Stimulated activated CD8-positive, alpha-beta memory T cell treated with anti-CD3 and anti-CD28 coated beads, Interleukin-4, amount 100 ng/mL, for 24 hours (primary cell): ENCODE results near the gene C10orf88.

Source experiments
- DNase-seq: peaks from one replicate; pipeline ENCODE4 v3.0.0-alpha.2; 2020; ENCODE audit warnings: low read depth

The C10orf88 gene

DNA sequence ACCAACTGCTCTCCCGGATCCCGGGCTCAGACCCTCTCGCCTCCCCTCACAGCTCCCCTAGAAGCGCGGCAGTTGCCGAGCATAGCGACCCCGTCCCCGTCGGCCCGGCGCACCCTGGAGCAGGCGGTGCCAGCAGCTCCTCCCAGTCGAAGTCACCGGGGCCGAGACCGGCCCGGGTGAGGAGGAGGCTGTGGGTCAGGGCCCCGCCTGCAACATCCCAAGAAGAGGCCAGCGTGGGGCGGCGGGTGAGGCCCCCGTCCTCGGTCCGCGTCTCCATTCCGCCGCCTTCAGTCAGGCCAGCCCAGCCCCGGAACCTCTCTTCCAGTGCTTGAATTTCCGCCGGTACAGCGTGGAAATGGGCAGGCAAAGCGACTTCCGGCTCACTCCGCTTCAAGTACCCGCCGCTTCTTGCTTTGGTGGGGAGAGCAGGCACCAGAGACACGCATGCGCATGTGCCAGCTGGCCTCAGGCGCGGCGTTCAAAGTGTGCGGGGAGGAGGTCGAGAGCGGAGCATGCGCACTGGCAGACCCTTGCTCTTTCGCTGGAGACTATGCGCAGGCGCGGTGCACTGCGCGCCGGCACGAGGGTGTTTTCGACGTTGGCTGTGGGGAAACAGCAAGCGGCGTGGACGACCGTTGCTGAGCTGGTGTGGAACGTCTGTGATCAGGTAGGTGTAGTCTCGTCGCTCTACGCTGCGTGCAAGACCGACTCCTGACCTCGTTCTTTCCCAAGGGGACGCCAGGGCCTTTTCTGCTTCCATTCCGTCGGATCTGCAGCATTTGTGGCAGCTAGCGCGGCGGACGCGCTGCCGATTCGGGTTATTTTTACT lies at the start of gene C10orf88:
C10orf88 (minus strand) TSS at position 326 of the 829 bp plus-strand sequence; CDS start at position 277, 49 bp downstream.
- peak; percentile 96 for DNase-seq

- no peak for DNase-seq
Observed at GRCh38 chr10:123001370-123001769, 47.3 kb upstream of the C10orf88 start.

GRCh38 chr10:123000155-123000554 lies 46.1 kb upstream of the C10orf88 start:
- no peak for DNase-seq

DNA sequence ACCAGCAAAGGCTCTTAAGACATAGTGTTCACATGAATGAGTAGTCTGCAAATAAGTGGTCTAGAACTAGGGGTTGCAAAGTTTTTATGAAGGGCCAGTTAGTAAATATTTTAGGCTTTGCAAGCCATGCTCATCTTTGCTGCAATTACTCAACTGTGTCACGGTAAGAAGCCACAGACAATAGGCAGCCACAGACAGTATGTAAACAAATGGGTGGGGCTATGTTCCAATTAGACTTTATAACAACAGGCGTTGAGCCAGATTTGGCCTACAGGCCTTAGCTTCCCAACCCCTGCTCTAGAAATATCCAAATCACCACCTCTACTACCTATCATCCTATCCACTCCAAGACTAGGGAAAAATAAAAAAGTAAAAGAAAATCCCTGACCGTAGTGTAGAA lies 45.3 kb upstream of the C10orf88 start:
- DNase-seq: no peak

DNA sequence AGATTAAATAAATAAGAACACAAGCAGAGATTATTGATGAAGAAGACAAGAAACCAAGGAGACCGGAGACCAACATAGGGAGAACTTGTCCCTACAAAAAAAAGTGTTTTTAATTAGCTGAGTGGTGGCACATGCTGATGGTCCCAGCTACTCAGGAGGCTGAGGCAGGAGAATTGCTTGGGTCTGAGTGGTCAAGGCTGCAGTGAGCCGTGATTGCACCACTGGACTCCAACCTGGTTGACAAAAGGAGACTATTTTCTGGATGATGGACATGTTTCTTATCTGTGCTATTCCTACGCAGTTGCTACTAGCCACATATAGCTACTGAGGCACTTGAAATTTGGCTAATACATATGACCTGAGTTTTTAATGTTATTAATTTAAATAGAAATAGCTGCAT lies 44.9 kb upstream of the C10orf88 start:
- no peak for DNase-seq

- DNase-seq: no peak
Observed at GRCh38 chr10:122998360-122998917, 44.4 kb upstream of the C10orf88 start.

DNA sequence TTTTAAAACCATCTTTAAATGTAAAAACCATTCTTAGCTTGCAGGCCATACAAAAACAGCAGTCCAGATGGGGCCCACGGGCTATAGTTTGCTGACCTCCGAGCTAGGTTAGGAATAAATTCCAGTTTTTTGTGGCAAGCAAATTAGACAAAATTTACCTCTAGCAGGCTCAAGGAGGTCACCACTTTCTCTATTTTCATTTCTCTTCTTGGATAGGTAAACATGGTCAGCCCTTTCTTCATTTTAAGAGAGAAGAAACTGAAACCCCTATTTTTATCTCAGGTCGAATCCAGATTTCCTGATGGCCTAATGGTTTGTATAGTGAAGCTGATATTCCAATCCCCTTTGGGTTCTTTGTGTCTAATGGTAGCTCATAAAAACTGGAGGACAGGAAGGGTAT lies 43.8 kb upstream of the C10orf88 start:
- no peak for DNase-seq

DNA sequence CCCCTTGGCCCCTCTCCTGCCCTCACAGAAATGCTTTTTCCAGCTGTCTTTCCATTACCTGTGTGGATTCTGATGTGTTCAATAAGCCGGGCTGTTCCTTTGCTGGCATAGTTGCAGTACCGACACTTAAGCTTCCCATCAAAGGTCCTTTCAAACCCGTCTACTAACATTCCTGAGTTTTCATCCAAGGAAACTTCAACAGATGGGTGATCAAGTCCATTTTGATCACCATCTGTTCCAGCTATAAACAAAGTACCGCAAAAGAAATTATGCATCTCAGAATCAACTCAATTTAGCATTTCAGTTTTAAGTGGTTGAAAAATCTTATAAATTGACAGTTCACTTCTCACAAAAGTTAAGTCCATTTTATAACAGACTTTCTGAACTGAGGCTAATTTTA lies 41.9 kb upstream of the C10orf88 start:
- DNase-seq: no peak

DNA sequence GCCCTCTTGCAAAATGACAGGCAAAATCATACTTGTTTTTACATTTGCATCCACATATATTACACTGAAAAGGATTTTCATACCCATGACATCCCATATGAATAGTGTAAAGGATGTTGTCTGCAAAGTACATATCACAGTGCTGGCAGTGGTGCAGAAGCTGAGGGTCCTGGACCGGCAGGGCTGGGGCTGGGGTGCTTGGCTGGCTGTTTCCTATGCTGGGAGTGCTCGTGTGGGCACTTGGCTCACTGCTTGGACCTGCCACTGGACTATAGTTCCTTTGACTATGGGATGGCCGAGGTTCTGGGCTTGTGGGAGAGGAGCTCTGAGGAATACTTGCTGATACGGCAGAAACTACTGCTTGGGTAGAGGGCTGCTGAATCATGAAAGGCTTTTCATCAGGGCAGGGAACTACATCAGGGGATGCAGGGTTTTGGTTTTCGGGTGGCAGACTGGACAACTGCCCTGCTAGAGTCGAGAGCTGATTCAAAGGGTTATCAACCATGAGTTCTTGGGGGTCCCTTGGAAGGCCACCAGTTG lies 39.8 kb upstream of the C10orf88 start:
- no peak for DNase-seq

DNA sequence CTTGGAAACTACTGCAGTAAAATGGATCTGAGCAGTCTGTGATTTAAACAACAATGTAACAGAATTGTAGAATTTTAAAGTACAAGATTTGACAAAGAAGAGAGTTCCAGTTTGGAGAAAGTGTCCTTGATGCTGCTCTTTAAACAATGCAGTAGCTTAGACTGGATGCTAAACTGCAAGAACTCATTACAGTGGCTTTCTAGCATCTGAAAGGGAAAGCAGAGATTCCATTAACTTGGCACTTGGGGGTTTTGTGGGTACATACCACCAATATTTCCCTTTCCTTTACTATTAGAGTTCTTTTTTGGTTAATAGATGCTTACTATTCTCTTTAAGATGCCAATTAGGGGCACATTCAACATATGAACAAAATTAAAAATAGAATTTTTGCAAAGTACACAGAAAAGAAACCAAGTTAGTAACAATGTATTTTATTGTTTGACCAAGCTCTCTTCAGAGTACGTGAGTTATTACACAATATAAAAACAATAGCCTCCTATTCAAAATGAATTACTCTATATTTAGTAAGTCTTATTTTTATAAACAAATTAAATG lies 38.1 kb upstream of the C10orf88 start:
- DNase-seq: no peak

GRCh38 chr10:122990278-122990677 lies 36.3 kb upstream of the C10orf88 start:
- DNase-seq: no peak

GRCh38 chr10:122988501-122988900 lies 34.5 kb upstream of the C10orf88 start:
- DNase-seq: no peak

- no peak for DNase-seq
Observed at GRCh38 chr10:122986335-122986734, 32.3 kb upstream of the C10orf88 start.

DNA sequence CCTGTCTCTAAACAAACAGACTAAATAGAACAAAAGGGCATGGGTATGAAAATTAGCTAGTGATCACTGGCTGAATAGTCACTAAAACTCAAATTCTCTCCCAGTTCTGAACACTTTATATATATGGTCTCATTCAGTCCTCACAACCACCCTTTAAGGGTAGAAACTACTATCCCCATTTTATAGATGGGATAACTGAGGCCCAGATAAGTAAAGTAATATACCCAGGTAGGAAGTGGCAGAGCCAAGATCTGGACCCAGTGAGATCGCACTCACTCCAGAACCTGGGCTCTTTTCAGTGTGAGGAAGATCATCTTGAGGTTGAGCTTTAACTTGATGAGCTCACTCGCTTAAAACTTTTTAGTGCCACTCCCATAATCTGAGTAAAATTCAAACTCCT lies 30.7 kb upstream of the C10orf88 start:
- no peak for DNase-seq

GRCh38 chr10:122983898-122984297 lies 29.9 kb upstream of the C10orf88 start:
- no peak for DNase-seq

DNA sequence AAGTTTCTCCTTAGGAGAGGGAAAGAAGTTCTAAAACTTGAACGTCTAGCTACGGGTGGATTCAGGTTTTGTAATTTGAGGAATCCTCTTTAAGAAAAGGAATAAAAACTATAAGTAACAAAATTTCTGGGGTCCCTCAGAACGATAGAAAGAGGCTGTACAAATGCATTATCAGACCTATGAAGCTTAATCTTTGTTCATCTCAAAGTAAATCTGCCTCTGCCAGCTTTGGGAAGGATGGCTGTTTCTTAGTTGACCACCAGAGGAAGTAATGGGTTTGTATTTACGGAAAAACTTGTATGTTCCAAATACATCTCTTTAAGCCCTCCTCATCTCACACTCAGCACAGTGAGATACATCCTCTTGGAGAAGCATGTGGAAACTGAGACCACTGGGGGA lies 27.0 kb upstream of the C10orf88 start:
- no peak for DNase-seq

GRCh38 chr10:122980209-122981065 lies 26.4 kb upstream of the C10orf88 start, which contains the start of gene PSTK:
TSS of gene PSTK (plus strand) at chr10:122980401. CDS start at chr10:122980480, 79 bp downstream.
- peak; percentile 82 for DNase-seq

- no peak for DNase-seq
Observed at GRCh38 chr10:122974543-122975064, 20.6 kb upstream of the C10orf88 start.

GRCh38 chr10:122974023-122974422 lies 20.0 kb upstream of the C10orf88 start:
- no peak for DNase-seq

DNA sequence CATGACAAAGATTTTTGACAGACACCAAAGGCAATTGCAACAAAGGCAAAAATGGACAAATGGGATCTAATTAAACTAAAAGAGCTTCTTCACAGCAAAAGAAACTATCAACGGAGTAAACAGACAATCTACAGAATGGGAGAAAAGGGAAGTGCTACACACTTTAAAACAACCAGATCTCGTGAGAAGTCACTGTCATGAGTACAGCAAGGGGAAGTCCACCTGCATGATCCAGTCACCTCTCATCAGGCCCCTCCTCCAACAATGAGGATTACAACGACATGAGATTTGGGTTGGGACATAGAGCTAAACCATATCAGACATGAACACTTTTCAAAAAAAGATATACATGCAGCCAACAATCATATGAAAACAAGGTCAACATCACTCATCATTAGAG lies 14.7 kb upstream of the C10orf88 start:
- no peak for DNase-seq

- DNase-seq: no peak
Observed at GRCh38 chr10:122966879-122967278, 12.9 kb upstream of the C10orf88 start.

DNA sequence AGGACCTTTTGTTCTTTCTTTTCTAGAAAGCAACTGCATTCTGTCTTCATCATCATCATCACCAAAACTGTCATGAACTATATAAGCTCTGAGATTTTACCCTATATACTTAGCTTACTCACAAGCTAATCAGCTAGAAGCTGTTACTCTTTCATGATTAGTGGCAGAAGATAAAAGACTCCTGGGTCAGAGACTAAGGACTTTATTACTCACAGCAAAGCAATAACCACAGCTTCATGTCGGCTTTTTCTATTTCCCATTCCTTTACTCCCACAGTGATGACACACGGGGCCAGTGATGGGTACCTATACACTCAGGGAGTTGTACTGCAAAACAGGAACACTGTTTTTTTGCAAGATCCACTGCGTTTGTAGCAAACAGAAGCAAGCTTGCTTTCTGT lies 8.4 kb upstream of the C10orf88 start:
- DNase-seq: no peak
